ENCODE results near the gene TP53I13. TPM values are rescaled to one million over a fixed set of nuclear protein-coding genes. Genes with fewer than 3 reads are reported as not detected.

Gene TP53I13
- total and polyA plus RNA-seq, 2 of the 4 experiments (the other 2 are of a cell fraction), result 22.0 to 48.3 TPM

DNA sequence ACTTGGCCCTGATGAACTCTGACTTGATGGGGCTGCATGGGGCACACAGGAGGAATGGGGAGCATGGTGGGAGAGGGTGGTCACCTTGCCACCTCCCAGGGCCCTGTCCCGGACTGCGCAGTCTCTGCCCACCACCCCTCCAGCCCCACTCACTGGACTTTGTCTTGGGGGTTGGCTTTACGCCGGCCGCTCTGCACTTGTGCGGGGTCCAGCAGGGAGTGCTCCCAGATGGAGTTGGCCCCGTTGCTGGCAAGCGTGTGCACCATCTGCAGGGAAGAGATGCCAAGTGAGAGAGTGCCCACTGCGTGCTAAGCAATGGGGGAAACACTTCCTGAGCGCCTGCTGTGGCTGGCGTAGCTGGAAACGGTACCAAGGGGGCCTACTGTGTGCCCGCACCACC is 14.3 kb downstream of the TP53I13 start:
- ChIA-PET CTCF (no interaction called here), POLR2A (ENCODE audit: unreplicated experiment) (no interaction called here)
- no TSS peak for BruUV-seq (replicated peaks)
- Histone ChIP-seq H3K14ac (replicated peaks; ENCODE audit: low read depth, low read length) (no peak overlapping the region), H4K91ac (ENCODE audit: insufficient read depth, low read depth, low read length) (no peak overlapping the region), H4K8ac (ENCODE audit: low read depth in 2 of 2, low read length in 2 of 2) (no peak overlapping the region), H3K9me3 (ENCODE audit: control insufficient read depth, insufficient read depth, low read length) (no peaks in the 10 kb centered on the region), H3K4me3 (ENCODE audit: insufficient read depth, low read depth, low read length) (no peak overlapping the region), H3K4me2 (ENCODE audit: low read depth, low read length) (no peak overlapping the region), H2BK5ac (ENCODE audit: low read depth, low read length, poor library complexity, severe bottlenecking) (no peak overlapping the region), H2BK20ac (ENCODE audit: low read depth, low read length) (no peak overlapping the region), H3K79me1 (ENCODE audit: low read depth in 1 of 2, low read length in 2 of 2) (peaks cover 38 to 81% of the 10 kb centered on the region in 2 experiments), H2AK5ac (ENCODE audit: low read depth, low read length) (no peak overlapping the region), H2AK9ac (replicated peaks; ENCODE audit: low read depth, low read length, poor library complexity) (no peak overlapping the region), H3K9ac (ENCODE audit: low read depth, low read length) (no peak overlapping the region), H2AFZ (replicated peaks; ENCODE audit: low read length, poor library complexity) (no peak overlapping the region), H4K5ac (ENCODE audit: low read depth, low read length) (no peak overlapping the region), H2BK15ac (ENCODE audit: low read depth, low read length) (no peak overlapping the region), H3K23ac (ENCODE audit: low read depth, low read length) (no peak overlapping the region), H2BK120ac (ENCODE audit: low read depth, low read length) (no peak overlapping the region), H3K4ac (ENCODE audit: low read depth, low read length) (no peak overlapping the region), H3K4me1 (ENCODE audit: control insufficient read depth, insufficient read depth, low read length) (peaks cover 17% of the 10 kb centered on the region; the same call in 1 of the 2 replicates), H3K27me3 (ENCODE audit: control insufficient read depth, insufficient read depth, low read length) (no peaks in the 10 kb centered on the region), H3K56ac (ENCODE audit: extremely low read depth, insufficient read depth, low read length) (no peak overlapping the region), H4K20me1 (ENCODE audit: insufficient read depth, low read length) (peaks cover 54% of the 10 kb centered on the region), H3K9me1 (ENCODE audit: insufficient read depth, low read length) (peaks cover 24% of the 10 kb centered on the region), H3K27ac (ENCODE audit: insufficient read depth, low read length) (no peak overlapping the region), H3K36me3 (ENCODE audit: control insufficient read depth, insufficient read depth, low read length) (peaks cover 38% of the 10 kb centered on the region), H3K18ac (ENCODE audit: low read depth, low read length) (no peak overlapping the region)
- 100% methylated on average over 2 of the region's 13 CpGs; no CpG with 5 or more reads in 1 of the 2 experiments for WGBS, 2 experiments (ENCODE audit: extremely low coverage in 2 of 2, insufficient read length in 1 of 2)
- in situ Hi-C loops (cut with MboI; ENCODE audit: low sequenced_read_pairs), result no loop called here
- intact Hi-C loops (cut with micrococcal nuclease), result no loop called here
- ATAC-seq (ENCODE audit: low read depth) (no peak), DNase-seq (no peak)
- dilution Hi-C loops (cut with HindIII; ENCODE audit: low sequenced_read_pairs, unreplicated experiment), result no loop called here
- TF ChIP-seq FOS (IDR thresholded peaks at IDR 0.05; ENCODE audit: low read depth, low read length), result no peak
- no peak for TF ChIP-seq RCOR1 (IDR thresholded peaks at IDR 0.05; ENCODE audit: insufficient replicate concordance, low read length)
- TF ChIP-seq MXI1 (IDR thresholded peaks at IDR 0.05; ENCODE audit: borderline replicate concordance, low read depth, low read length), result no peak
- no peak for TF ChIP-seq NFE2L2 (IDR thresholded peaks at IDR 0.05; ENCODE audit: low read depth, low read length)
- no peak for TF ChIP-seq POLR2A (IDR thresholded peaks at IDR 0.05; ENCODE audit: low read depth, low read length)
- no peak for TF ChIP-seq RAD21 (IDR thresholded peaks at IDR 0.05; ENCODE audit: low read length)

All from IMR-90 (cell line).